ENCODE measurements around the gene PLEKHM3.
"Not testable (repeated sequence)": the region's sequence is repeated elsewhere in the genome, so short reads cannot be mapped to it uniquely, and the experiment has no call there.

DNA sequence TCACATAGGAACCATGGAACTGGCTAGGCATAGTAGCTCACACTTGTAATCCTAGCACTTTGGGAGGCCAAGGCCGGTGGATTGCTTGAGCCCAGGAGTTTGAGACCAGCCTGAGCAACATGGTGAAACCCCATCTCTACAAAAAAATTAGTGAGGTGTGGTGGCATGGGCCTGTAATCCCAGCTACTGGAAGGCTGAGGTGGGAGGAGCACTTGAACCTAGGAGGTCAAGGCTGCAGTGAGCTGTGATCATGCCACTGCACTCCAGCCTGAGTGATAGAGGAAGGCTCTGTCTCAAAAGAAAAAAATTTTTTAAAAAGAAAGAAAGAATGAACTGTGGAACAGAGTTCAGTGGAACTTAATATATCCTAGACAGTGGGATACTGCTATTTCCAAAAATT lies 76.1 kb downstream of the PLEKHM3 start:
- TF ChIP-seq TAF1 (IDR thresholded peaks at IDR 0.05; ENCODE audit: low read depth, low read length); POLR2A (IDR thresholded peaks at IDR 0.05; ENCODE audit: low read depth, low read length); POLR2AphosphoS5 (IDR thresholded peaks at IDR 0.05; ENCODE audit: low read depth, low read length); SPI1 (IDR thresholded peaks at IDR 0.05; ENCODE audit: low read depth, low read length); POU2F2 (IDR thresholded peaks at IDR 0.05; ENCODE audit: low read depth, low read length); PAX5 (IDR thresholded peaks at IDR 0.05; ENCODE audit: insufficient read depth, low read length, severe bottlenecking): not testable (repeated sequence)

Measured in GM12891 (cell line).